GM18511 (cell line): ENCODE data around the gene FOXJ1.

Experiments used
- ATAC-seq: cut with Tn5 transposase; IDR thresholded peaks from one replicate; pipeline ENCODE4 v1.9.1; 2021; ENCODE audit warnings: mild to moderate bottlenecking, moderate library complexity; ENCODE audit not compliant: unreplicated experiment

The FOXJ1 gene

GRCh38 chr17:76092526-76093413, 48.3 kb downstream of the FOXJ1 start:
- ATAC-seq, result no peak

DNA sequence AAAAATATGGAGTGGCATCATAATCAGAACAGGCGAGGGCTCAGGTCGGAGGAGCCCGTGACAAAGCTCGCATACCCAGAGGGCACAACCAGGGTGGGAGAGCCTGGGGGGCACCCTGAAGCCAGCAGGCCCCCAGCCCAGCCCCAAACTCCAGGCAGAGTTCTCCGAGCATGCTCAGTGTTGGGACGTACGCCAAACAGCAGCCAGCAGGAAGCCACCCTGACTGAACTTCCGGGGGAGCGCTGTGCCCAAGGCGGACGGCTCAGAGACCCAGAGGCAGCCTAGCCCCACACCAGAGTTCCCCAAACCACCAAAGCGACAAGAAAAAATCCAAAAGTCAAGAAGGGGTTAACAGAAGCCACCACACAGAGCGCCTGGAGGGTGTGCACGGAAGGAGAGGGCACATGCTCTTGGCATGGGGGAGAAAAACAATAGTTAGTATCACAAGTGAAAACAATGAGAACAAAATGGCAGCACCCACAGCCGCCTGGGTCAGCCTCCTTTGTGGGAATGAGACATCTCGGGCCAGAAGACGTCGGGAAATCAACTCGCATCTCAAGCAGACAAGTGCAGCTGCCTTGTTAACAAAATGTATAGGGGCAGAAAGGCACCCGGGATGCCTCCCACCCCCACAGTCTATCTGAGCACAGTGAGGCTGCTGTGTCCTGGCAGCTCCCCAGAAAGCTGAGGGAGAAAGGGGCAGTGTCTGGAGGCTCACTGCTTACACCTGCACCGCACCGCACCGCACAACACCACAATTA, 49.3 kb downstream of the FOXJ1 start:
- no peak for ATAC-seq

DNA sequence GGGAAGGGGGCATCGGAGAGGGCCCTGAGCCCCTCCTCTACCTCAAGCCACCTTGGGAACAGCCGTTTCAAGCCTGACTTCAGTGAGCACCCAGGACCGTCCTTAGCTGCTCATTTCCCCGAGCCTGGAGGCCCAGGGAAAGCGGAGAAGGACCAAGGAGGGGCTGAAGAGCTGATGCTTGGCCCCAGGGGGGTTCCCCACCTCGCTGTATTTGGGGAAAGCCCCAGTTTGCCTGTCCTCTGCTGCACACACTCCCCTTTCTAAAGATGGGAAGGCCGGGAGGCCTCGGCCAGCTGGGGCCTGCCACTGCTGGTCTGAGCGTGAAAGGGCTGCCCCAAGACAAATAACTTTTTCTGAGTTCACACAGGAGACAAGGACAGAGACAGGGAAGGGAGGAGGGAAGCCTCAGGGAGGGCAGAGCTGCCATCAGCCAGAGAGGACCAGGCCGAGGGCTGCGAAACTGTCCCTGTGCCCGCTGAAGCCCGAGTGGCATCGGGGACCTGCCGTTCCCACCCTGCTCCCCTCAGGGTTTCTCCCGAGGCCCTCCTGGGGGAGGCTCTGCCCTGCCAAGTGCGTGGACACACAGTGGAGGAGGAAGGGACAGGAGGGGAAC, 50.4 kb downstream of the FOXJ1 start:
- ATAC-seq, result no peak

- ATAC-seq, result no peak
Measured at GRCh38 chr17:76089680-76090516, 51.1 kb downstream of the FOXJ1 start.

DNA sequence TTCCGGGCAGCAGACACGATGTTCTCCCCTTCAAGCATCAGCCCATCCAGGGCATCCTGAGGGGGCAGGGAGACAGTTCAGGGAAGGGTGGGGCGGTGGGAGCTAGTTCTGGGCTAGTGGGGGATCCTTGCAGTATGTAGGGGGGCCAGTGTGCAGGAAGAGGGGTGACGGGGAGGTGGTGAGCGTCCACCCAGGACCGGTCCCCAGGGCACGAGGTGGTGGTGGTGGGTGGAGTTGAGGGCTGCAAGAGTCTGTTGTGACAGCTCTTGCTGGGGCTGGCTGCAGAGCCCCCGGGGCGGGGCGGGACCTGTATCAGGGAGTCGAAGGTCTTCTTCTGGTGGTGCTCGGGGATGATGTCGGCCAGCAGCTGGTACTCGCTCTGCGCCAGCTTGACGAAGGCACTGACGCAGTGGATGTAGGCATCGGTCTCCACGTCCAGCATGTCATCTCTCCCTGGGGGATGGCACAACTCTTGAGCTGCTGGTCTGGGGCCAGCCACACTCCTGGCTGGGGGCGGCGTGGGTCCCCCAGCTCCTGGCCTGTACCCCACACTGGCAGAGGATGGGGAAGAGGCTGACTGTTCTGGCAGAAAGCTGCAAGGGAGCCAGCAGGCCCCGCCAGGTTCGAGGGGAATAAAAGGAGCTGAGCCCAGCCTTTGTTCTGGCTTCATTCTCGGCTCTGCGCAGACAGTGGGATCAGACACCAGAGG, 52.0 kb downstream of the FOXJ1 start:
- no peak for ATAC-seq

GRCh38 chr17:76088041-76088867, 52.8 kb downstream of the FOXJ1 start:
- ATAC-seq, result no peak

DNA sequence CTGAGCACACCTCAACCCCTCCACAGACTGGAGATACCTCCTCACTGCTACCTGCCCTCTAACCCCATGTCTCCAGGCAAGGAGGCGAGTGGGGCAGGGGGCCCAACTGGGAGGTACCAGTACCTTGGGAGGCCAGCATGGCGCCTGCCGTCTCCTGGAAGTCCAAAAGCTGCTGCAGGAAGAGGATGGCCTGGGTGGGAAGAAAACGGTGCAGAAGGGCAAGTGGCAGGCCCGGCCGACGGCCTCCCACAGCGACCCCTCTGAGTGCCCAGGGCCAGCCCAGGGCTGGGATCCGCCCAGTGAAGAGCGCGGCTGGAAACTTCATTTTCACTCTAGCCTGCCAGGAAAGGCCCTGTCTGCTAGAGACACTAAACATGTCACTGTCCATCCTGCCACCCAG, 53.5 kb downstream of the FOXJ1 start:
- ATAC-seq, result no peak

GRCh38 chr17:76086384-76086783, 54.7 kb downstream of the FOXJ1 start:
- ATAC-seq, result no peak
